ENCODE measurements around the gene SPTBN4.

SPTBN4 gene

DNA sequence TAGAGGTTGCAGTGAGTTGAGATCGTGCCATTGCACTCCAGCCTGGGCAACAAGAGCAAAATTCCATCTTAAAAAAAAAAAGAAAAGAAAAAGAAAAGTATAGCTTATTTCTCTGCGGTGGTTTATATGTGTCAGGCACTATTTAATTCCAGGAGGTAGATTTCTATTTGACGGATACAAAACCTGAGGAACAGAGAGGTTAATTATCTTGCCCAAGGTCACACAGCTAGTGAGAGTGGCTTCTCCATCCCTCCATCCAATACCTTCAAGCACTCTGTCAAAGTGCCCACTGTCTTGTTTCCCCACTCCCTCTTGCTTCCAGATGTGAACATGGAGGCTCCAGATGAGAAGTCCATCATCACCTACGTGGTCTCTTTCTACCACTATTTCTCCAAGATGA is 34.8 kb downstream of the SPTBN4 start:
- H3K4me3 ChIP-seq (ENCODE audit: low read length) = no peak overlapping the region
- no peak for TF ChIP-seq CTCF (conservative IDR thresholded peaks at IDR 0.05; ENCODE audit: low read depth, low read length)
- no peak for DNase-seq (ENCODE audit: low read depth)

- no peak for DNase-seq (ENCODE audit: low read depth)
- H3K4me3 ChIP-seq (ENCODE audit: low read length) = no peak overlapping the region
- no peak for TF ChIP-seq CTCF (conservative IDR thresholded peaks at IDR 0.05; ENCODE audit: low read depth, low read length)
Measured at GRCh38 chr19:40502081-40502480, 35.3 kb downstream of the SPTBN4 start.

GRCh38 chr19:40502647-40503319 is 36.0 kb downstream of the SPTBN4 start:
- DNase-seq (ENCODE audit: low read depth) = no peak
- no peak for TF ChIP-seq CTCF (conservative IDR thresholded peaks at IDR 0.05; ENCODE audit: low read depth, low read length)
- no peak overlapping the region for H3K4me3 ChIP-seq (ENCODE audit: low read length)

GRCh38 chr19:40503320-40503695 is 36.5 kb downstream of the SPTBN4 start:
- H3K4me3 ChIP-seq (ENCODE audit: low read length) = no peak overlapping the region
- no peak for TF ChIP-seq CTCF (conservative IDR thresholded peaks at IDR 0.05; ENCODE audit: low read depth, low read length)
- no peak for DNase-seq (ENCODE audit: low read depth)

- no peak for TF ChIP-seq CTCF (conservative IDR thresholded peaks at IDR 0.05; ENCODE audit: low read depth, low read length)
- DNase-seq (ENCODE audit: low read depth) = no peak
- H3K4me3 ChIP-seq (ENCODE audit: low read length) = no peak overlapping the region
Measured at GRCh38 chr19:40506099-40506498, 39.3 kb downstream of the SPTBN4 start.

GRCh38 chr19:40507892-40508291 is 41.1 kb downstream of the SPTBN4 start:
- TF ChIP-seq CTCF (conservative IDR thresholded peaks at IDR 0.05; ENCODE audit: low read depth, low read length) = no peak
- no peak overlapping the region for H3K4me3 ChIP-seq (ENCODE audit: low read length)
- DNase-seq (ENCODE audit: low read depth) = no peak

DNA sequence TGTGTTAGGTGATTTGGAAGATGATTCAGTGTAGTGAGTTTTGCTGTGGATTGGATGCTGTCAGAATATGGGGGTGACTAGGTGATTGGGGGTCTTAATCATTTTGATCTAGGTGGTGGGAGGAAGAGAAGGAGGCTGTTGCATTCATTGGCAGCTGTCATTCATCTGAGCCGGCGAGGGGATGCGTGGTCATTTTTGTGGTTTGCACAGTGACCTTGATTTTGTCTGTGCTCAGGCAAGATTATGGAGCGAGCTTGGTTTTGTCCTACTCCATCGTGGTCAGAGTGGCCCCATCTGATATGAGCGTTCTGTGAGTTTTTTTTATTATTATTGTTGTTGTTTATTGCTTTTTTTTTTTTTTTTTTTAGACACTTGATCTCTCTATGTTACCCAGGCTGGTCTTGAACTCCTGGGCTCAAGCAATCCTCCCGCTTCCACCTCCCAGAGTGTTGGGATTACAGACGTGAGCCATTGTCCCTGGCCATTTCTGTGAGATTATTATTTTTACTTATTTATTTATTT is 42.0 kb downstream of the SPTBN4 start:
- DNase-seq (ENCODE audit: low read depth) = no peak
- H3K4me3 ChIP-seq (ENCODE audit: low read length) = no peak overlapping the region
- TF ChIP-seq CTCF (conservative IDR thresholded peaks at IDR 0.05; ENCODE audit: low read depth, low read length) = no peak

All from retinal pigment epithelial cell (primary cell).